Epithelial cell of proximal tubule (primary cell): ENCODE results near the gene MAST3. TPM values are rescaled to one million over a fixed set of nuclear protein-coding genes. Genes with fewer than 3 reads are reported as not detected.

Source experiments
- DNase-seq: peaks from one replicate; pipeline ENCODE4 v3.0.0-alpha.2; 2011; ENCODE audit warnings: low read depth
- H3K4me3 ChIP-seq: 2 replicates; pipeline ENCODE4 v1.5.1; 2011; ENCODE audit warnings: low read depth, mild to moderate bottlenecking, low read length
- total RNA-seq: library from RNA; depleted of rRNA; stranded (reverse); fragments of >200 nt; gene quantifications from 2 replicates; pipeline ENCODE4 v1.2.3, GENCODE V29; 2015
- TF ChIP-seq, protein P1 (sequence below): conservative IDR thresholded peaks from 2 replicates; pipeline ENCODE4 v1.5.1; 2012; ENCODE audit warnings: low read depth, mild to moderate bottlenecking, low read length

MAST3 gene
- total RNA-seq, 1 donor from 2014 or later: 3.5 TPM

DNA sequence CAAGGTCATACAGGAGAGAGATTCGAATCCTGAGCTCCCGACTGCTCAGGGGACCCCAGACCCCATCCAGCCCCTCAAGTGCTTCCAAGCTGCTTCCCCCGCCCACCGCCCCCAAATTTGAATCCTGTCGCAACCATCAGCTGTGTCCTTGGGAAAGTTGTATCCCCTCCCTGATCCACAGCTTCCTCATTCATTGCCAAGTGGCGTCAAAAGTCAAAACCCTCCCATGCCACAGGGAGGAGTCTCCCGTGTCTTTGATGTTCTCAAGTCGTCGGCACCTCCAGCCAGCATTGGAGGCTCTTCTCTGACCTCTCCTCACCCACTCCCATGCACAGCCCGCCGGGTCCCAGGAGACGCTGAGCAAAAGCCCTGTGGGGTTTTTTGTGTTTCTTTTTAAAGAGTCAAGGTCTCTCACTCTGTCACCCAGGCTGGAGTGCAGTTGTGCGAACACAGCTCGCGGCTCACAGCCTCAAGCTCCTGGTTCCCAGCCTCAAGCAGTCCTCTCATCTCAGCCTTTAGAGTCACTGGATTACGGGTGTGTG, 73.2 kb downstream of the MAST3 start:
- H3K4me3 ChIP-seq: no peak overlapping the region
- TF ChIP-seq, protein P1, sequence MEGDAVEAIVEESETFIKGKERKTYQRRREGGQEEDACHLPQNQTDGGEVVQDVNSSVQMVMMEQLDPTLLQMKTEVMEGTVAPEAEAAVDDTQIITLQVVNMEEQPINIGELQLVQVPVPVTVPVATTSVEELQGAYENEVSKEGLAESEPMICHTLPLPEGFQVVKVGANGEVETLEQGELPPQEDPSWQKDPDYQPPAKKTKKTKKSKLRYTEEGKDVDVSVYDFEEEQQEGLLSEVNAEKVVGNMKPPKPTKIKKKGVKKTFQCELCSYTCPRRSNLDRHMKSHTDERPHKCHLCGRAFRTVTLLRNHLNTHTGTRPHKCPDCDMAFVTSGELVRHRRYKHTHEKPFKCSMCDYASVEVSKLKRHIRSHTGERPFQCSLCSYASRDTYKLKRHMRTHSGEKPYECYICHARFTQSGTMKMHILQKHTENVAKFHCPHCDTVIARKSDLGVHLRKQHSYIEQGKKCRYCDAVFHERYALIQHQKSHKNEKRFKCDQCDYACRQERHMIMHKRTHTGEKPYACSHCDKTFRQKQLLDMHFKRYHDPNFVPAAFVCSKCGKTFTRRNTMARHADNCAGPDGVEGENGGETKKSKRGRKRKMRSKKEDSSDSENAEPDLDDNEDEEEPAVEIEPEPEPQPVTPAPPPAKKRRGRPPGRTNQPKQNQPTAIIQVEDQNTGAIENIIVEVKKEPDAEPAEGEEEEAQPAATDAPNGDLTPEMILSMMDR: no peak
- DNase-seq: no peak

DNA sequence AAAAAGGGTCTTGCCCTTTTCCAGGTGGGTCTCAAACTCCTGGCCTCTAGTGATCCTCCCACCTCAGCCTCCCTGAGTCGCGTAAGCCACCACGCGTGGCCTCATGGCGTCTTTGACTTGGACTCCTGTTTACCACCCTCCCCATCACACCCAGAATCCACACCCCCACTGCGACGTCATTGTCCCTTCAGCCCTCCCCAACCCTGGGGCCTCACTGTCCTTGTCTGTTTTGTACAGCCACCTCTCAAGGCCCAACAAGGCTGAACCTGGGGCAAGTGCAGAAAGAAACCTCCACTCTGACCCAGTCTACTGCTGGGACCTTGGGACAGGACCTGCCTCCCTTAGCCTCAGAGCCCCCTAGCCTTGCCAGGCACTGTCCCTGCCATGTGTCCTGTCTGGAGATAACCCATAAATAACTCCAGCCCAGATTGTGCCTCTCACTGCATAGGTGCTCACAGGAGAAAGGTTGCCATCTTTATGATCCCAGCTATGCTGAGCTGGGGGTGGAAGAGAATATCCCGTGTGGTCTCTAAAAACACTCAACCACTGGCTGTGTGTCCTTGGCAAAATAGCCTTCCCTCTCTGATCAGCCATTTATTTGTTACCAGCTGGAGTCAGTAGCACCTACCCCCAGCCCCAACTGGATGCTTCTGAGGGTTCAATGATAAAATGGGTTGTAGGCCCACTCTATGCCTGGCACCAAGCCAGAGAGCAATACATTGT, 74.2 kb downstream of the MAST3 start:
- no peak for DNase-seq
- TF ChIP-seq, protein P1: no peak
- H3K4me3 ChIP-seq: no peak overlapping the region

DNA sequence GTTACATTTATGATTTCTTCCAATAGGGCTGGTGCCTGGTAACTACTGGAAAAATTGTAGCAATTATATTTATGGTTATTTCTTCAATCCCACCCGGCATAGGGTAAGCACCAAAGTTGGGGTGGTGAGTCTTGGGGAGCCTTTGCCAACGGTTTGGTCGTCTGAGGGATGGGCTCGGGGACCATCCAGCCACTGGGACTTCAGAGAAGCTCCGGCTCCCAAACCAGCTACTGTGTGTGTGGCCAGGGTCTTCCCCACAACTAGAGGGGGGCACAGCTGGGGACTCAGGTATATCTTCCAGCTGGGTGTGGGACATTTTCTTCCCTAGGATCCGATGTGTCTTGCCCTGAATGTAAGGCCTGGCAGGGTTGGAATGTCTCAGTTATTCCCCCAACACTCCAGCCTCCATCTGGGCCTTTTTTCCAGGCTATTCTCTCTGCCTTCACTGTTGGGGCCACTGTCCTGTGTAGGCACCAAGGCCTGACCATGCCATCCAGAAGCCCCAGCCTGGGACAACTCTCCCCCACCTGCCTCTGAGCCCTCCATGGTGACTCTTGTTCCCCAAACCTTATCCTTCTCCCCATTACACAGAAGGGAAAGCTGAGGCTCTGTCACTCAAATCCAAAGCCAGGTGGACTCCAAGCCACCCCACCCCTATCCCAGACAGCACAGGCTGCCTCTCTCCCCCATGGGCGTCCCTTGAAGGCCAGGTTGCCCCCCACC, 74.9 kb downstream of the MAST3 start:
- H3K4me3 ChIP-seq: no peak overlapping the region
- TF ChIP-seq, protein P1: no peak

GRCh38 chr19:18173054-18173571, 75.5 kb downstream of the MAST3 start:
- no peak for DNase-seq
- TF ChIP-seq, protein P1: no peak
- peak overlapping the region; percentile 74 for H3K4me3 ChIP-seq

More for the DNA sequence above, 74.9 kb downstream of the MAST3 start:
- no peak for DNase-seq

GRCh38 chr19:18173572-18174288, 76.2 kb downstream of the MAST3 start, which contains the start of gene IFI30:
IFI30 (plus strand) TSS chr19:18173813; CDS start chr19:18173842, 29 bp downstream.
- TF ChIP-seq, protein P1: no peak
- DNase-seq: no peak
- peak within 1 kb of the TSS; percentile 74 for H3K4me3 ChIP-seq

DNA sequence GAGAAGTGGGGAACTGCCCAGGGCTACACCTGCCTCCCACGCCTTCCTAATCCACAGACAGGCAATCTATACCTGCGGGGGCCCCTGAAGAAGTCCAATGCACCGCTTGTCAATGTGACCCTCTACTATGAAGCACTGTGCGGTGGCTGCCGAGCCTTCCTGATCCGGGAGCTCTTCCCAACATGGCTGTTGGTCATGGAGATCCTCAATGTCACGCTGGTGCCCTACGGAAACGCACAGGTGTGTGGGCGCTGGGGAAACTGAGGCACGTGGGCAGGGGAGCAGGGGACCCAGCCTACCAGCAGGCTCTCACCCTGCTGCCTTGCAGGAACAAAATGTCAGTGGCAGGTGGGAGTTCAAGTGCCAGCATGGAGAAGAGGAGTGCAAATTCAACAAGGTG, 77.4 kb downstream of the MAST3 start:
- H3K4me3 ChIP-seq: no peak overlapping the region
- DNase-seq: no peak
- TF ChIP-seq, protein P1: no peak
